Liver (tissue), 3 donors: ENCODE results near the gene WASF2.

Experiments used
- CTCF ChIP-seq: fragments of 150-350 bp; IDR thresholded peaks from 2 replicates; pipeline ENCODE4 v1.5.1; 2017; ENCODE audit warnings: improper control_type of control experiment, low read depth, low read length; ENCODE audit not compliant: missing input control
- HNF4A ChIP-seq, 2 donors: conservative IDR thresholded peaks; 2 replicates each; pipeline ENCODE4 v1.6.1; 2016; ENCODE audit warnings: antibody characterized with exemption in 2 of 2, mild to moderate bottlenecking in 2 of 2
- REST ChIP-seq: IDR thresholded peaks from 2 replicates; pipeline ENCODE4 v1.6.1; 2016; ENCODE audit warnings: antibody characterized with exemption, mild to moderate bottlenecking
- YY1 ChIP-seq: IDR thresholded peaks from 2 replicates; pipeline ENCODE4 v1.6.1; 2016; ENCODE audit warnings: antibody characterized with exemption, mild to moderate bottlenecking
- TF ChIP-seq, protein P1 (sequence below): IDR thresholded peaks from 2 replicates; pipeline ENCODE4 v1.6.1; 2016; ENCODE audit warnings: antibody characterized with exemption
- donor health status: healthy.
- donor health status: healthy.

- TF ChIP-seq, protein P1, sequence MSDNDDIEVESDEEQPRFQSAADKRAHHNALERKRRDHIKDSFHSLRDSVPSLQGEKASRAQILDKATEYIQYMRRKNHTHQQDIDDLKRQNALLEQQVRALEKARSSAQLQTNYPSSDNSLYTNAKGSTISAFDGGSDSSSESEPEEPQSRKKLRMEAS, result no peak
- TF ChIP-seq REST (no peak), YY1 (no peak), CTCF (no peak), HNF4A (conservative IDR thresholded peaks at IDR 0.05) (no peak)
Observed at GRCh38 chr1:27358038-27358927, 131.7 kb downstream of the WASF2 start.
